HEK293 (cell line): Measurements from ENCODE around the gene SPTBN2.

ENCODE experiments used
- BCL11B ChIP-seq: fragments of 450-650 bp; formaldehyde crosslinking; IDR thresholded peaks from 2 replicates; pipeline ENCODE4 v1.5.1; 2016; ENCODE audit warnings: low read depth, missing biosample characterization, missing genetic modification characterization
- CTCF ChIP-seq: fragments of 450-650 bp; formaldehyde crosslinking; IDR thresholded peaks from 2 replicates; pipeline ENCODE4 v1.5.1; 2016; ENCODE audit warnings: missing biosample characterization, missing genetic modification characterization
- GLI4 ChIP-seq: fragments of 450-650 bp; formaldehyde crosslinking; IDR thresholded peaks from 2 replicates; pipeline ENCODE4 v1.5.1; 2016; ENCODE audit warnings: missing biosample characterization, missing genetic modification characterization
- RBAK ChIP-seq: fragments of 450-650 bp; formaldehyde crosslinking; IDR thresholded peaks from 2 replicates; pipeline ENCODE4 v1.5.1; 2016; ENCODE audit warnings: missing biosample characterization, missing genetic modification characterization
- TCF7L2 ChIP-seq: IDR thresholded peaks from 2 replicates; pipeline ENCODE4 v1.6.1; 2011; ENCODE audit warnings: low read depth, mild to moderate bottlenecking, inconsistent platforms, low read length, moderate library complexity, borderline replicate concordance
- ZNF530 ChIP-seq: fragments of 450-650 bp; formaldehyde crosslinking; IDR thresholded peaks from 2 replicates; pipeline ENCODE4 v1.5.1; 2016; ENCODE audit warnings: low read depth, missing biosample characterization, missing genetic modification characterization
- ZNF792 ChIP-seq: fragments of 450-650 bp; formaldehyde crosslinking; IDR thresholded peaks from 2 replicates; pipeline ENCODE4 v1.5.1; 2016; ENCODE audit warnings: missing biosample characterization, missing genetic modification characterization

DNA sequence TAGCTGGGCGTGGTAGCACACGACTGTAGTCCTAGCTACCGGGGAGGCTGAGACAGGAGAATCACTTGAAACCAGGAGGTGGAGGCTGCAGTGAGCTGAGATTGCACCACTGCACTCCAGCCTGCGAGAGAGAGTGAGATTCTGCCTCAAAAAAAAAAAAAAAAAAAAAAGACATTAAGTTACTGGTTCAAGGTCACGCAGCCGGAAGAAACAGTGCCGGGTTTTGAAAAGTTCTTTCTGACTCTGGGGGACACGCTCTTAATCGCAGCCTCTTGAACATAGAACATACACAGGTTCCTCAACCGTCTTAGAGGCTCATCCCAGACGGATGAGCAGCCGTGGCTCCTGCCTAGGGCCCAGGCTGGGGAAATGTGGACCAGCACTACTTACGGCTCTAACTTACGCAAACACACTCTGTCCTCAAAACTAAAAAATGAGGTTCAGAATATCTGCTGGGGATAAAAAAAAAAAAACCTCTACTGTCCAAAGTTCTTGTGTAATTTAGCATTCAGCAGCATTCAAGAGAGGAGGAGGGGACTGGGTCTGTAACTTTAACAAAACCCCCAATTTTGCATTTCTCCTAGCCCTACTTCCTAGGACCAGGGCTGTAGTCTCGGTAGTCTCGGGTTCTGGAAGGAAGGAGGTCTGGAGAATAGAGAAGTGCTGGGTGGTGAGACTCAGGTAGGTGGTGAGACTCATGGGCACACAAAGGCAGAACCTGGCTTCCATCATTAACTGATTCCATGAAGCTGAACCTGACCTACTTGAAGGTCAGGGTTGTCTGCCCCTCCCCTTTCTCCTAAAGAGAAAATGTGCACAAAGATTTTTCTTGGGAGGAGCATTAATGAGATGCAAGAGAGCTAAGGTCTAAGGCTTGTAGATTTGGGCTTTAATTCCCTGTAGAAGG is 6.0 kb downstream of the SPTBN2 start:
- no peak for TF ChIP-seq GLI4 (tag by site-specific recombination)
- TF ChIP-seq BCL11B (tag by site-specific recombination), result no peak
- no peak for TF ChIP-seq CTCF (tag by site-specific recombination)
- TF ChIP-seq RBAK, result no peak
- no peak for TF ChIP-seq TCF7L2
- no peak for TF ChIP-seq ZNF530 (tag by site-specific recombination)
- no peak for TF ChIP-seq ZNF792 (tag by site-specific recombination)
